ENCODE results near the gene NECAB3.
"Not testable (repeated sequence)": the region's sequence is repeated elsewhere in the genome, so short reads cannot be mapped to it uniquely, and the experiment has no call there.

NECAB3 gene

DNA sequence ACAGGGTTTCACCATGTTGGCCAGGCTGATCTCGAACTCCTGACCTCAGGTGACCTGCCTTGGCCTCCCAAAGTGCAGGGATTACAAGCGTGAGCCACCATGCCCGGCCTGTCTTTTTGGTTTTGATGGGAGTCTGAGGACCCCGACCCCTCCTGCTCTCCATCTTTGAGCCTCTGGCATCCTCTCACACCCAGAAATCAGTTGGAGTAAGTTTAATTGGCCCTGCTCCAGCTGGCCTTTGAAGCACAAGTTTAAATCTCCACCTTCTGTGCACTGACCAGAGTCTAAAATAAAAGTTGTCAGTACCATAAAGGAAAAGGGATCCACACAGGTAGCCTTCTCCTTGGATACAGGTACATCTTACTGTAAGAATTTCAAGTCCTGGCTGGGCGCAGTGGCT, 28.0 kb downstream of the NECAB3 start:
- no peak for DNase-seq (ENCODE audit: low read depth, low spot score)
- Histone ChIP-seq H3K36me3 (ENCODE audit: insufficient read depth, insufficient read length, low read length) (peaks cover 17% of the 10 kb centered on the region), H3K9me3 (ENCODE audit: insufficient read depth, low read length) (no peaks in the 10 kb centered on the region), H3K4me1 (ENCODE audit: insufficient read depth, insufficient read length) (peaks cover 4% of the 10 kb centered on the region), H3K27me3 (ENCODE audit: insufficient read depth, insufficient read length) (no peaks in the 10 kb centered on the region), H3K4me3 (ENCODE audit: insufficient read length, low read depth) (no peak overlapping the region), H3K9ac (ENCODE audit: insufficient read length, low read depth) (no peak overlapping the region)
- TF ChIP-seq YY1 (IDR thresholded peaks at IDR 0.05; ENCODE audit: insufficient read depth, insufficient read length) (no peak), ZNF274 (IDR thresholded peaks at IDR 0.05; ENCODE audit: low read depth, low read length) (no peak), SUZ12 (IDR thresholded peaks at IDR 0.05; ENCODE audit: extremely low read depth, insufficient read depth, insufficient read length) (no peak)

DNA sequence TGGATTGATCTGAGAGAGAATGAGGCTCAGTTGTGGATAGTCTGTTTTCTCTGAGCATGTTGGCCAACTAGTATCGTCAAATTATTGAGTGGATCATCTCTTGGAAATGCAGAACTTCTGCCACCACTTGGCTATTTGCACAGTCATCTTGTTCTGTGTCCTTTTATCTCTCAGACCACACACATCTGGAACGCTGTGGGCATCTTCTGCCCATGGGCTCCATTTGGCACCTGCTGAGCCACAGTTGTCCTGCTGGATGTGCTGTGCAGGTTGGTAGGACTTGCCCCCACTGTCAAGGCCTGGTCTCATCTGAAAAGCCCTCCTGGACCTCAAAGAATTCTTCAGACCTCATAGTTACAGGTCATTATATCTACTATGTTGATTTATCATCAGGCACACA, 28.8 kb downstream of the NECAB3 start:
- peaks cover 19% of the 10 kb centered on the region for H3K36me3 ChIP-seq (ENCODE audit: insufficient read depth, insufficient read length, low read length)
- no peaks in the 10 kb centered on the region for H3K27me3 ChIP-seq (ENCODE audit: insufficient read depth, insufficient read length)
- H3K9ac ChIP-seq (ENCODE audit: insufficient read length, low read depth): no peak overlapping the region
- peaks cover 4% of the 10 kb centered on the region for H3K4me1 ChIP-seq (ENCODE audit: insufficient read depth, insufficient read length)
- H3K9me3 ChIP-seq (ENCODE audit: insufficient read depth, low read length): no peaks in the 10 kb centered on the region
- DNase-seq (ENCODE audit: low read depth, low spot score): no peak
- H3K4me3 ChIP-seq (ENCODE audit: insufficient read length, low read depth): no peak overlapping the region
- TF ChIP-seq YY1 (IDR thresholded peaks at IDR 0.05; ENCODE audit: insufficient read depth, insufficient read length): no peak
- no peak for TF ChIP-seq ZNF274 (IDR thresholded peaks at IDR 0.05; ENCODE audit: low read depth, low read length)
- no peak for TF ChIP-seq SUZ12 (IDR thresholded peaks at IDR 0.05; ENCODE audit: extremely low read depth, insufficient read depth, insufficient read length)

DNA sequence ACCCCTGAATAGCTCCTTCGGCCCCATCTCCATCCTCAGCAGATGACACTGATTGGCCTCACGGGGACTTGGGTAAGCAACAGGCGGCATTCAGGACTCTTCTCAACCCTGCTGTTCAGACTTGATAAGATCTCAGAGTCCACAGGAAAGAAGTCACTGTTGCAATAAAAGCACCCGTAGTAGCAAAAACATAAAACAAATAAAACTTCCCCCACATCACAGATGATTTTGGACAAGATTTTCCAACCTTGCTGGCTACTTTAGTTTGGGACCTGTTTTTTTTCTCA, 29.2 kb downstream of the NECAB3 start:
- Histone ChIP-seq H3K4me3 (ENCODE audit: insufficient read length, low read depth) (no peak overlapping the region), H3K27me3 (ENCODE audit: insufficient read depth, insufficient read length) (no peaks in the 10 kb centered on the region), H3K9ac (ENCODE audit: insufficient read length, low read depth) (no peak overlapping the region), H3K9me3 (ENCODE audit: insufficient read depth, low read length) (no peaks in the 10 kb centered on the region), H3K4me1 (ENCODE audit: insufficient read depth, insufficient read length) (peaks cover 4% of the 10 kb centered on the region), H3K36me3 (ENCODE audit: insufficient read depth, insufficient read length, low read length) (peaks cover 19% of the 10 kb centered on the region)
- TF ChIP-seq SUZ12 (IDR thresholded peaks at IDR 0.05; ENCODE audit: extremely low read depth, insufficient read depth, insufficient read length): no peak
- no peak for TF ChIP-seq YY1 (IDR thresholded peaks at IDR 0.05; ENCODE audit: insufficient read depth, insufficient read length)
- no peak for TF ChIP-seq ZNF274 (IDR thresholded peaks at IDR 0.05; ENCODE audit: low read depth, low read length)
- DNase-seq (ENCODE audit: low read depth, low spot score): no peak

- no peaks in the 10 kb centered on the region for H3K9me3 ChIP-seq (ENCODE audit: insufficient read depth, low read length)
- H3K4me3 ChIP-seq (ENCODE audit: insufficient read length, low read depth): no peak overlapping the region
- H3K36me3 ChIP-seq (ENCODE audit: insufficient read depth, insufficient read length, low read length): peaks cover 19% of the 10 kb centered on the region
- no peak overlapping the region for H3K9ac ChIP-seq (ENCODE audit: insufficient read length, low read depth)
- no peak for DNase-seq (ENCODE audit: low read depth, low spot score)
- TF ChIP-seq YY1 (IDR thresholded peaks at IDR 0.05; ENCODE audit: insufficient read depth, insufficient read length) (no peak), ZNF274 (IDR thresholded peaks at IDR 0.05; ENCODE audit: low read depth, low read length) (no peak), SUZ12 (IDR thresholded peaks at IDR 0.05; ENCODE audit: extremely low read depth, insufficient read depth, insufficient read length) (no peak)
- H3K27me3 ChIP-seq (ENCODE audit: insufficient read depth, insufficient read length): no peaks in the 10 kb centered on the region
- H3K4me1 ChIP-seq (ENCODE audit: insufficient read depth, insufficient read length): peaks cover 4% of the 10 kb centered on the region
These were observed 29.7 kb downstream of the NECAB3 start for GRCh38 chr20:33644313-33645071.

DNA sequence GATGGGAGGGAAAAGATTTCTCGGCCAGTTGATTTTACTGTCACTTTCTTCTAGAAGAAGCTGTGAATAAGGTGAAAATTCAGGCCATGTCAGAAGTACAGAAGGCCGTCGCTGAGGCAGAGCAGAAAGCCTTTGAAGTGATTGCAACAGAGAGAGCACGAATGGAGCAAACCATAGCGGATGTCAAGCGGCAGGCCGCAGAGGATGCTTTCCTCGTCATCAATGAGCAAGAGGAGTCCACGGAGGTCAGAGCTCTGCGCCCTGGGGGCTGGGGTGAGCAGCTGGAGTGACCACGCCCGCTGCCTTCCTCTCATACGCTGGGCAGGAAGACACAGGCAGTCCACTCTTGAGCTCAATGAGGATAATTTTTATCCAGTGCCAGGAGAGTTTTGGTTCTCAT, 33.9 kb downstream of the NECAB3 start:
- TF ChIP-seq ZNF274 (IDR thresholded peaks at IDR 0.05; ENCODE audit: low read depth, low read length) (no peak), SUZ12 (IDR thresholded peaks at IDR 0.05; ENCODE audit: extremely low read depth, insufficient read depth, insufficient read length) (no peak), YY1 (IDR thresholded peaks at IDR 0.05; ENCODE audit: insufficient read depth, insufficient read length) (no peak)
- peaks cover 26% of the 10 kb centered on the region for H3K36me3 ChIP-seq (ENCODE audit: insufficient read depth, insufficient read length, low read length)
- no peaks in the 10 kb centered on the region for H3K9me3 ChIP-seq (ENCODE audit: insufficient read depth, low read length)
- H3K9ac ChIP-seq (ENCODE audit: insufficient read length, low read depth): no peak overlapping the region
- no peak for DNase-seq (ENCODE audit: low read depth, low spot score)
- no peak overlapping the region for H3K4me3 ChIP-seq (ENCODE audit: insufficient read length, low read depth)
- H3K4me1 ChIP-seq (ENCODE audit: insufficient read depth, insufficient read length): no peaks in the 10 kb centered on the region
- H3K27me3 ChIP-seq (ENCODE audit: insufficient read depth, insufficient read length): no peaks in the 10 kb centered on the region

GRCh38 chr20:33636776-33637175, 37.5 kb downstream of the NECAB3 start:
- H3K9ac ChIP-seq (ENCODE audit: insufficient read length, low read depth): no peak overlapping the region
- DNase-seq (ENCODE audit: low read depth, low spot score): no peak
- peaks cover 15% of the 10 kb centered on the region for H3K36me3 ChIP-seq (ENCODE audit: insufficient read depth, insufficient read length, low read length)
- no peaks in the 10 kb centered on the region for H3K4me1 ChIP-seq (ENCODE audit: insufficient read depth, insufficient read length)
- no peaks in the 10 kb centered on the region for H3K27me3 ChIP-seq (ENCODE audit: insufficient read depth, insufficient read length)
- no peak overlapping the region for H3K4me3 ChIP-seq (ENCODE audit: insufficient read length, low read depth)
- no peaks in the 10 kb centered on the region for H3K9me3 ChIP-seq (ENCODE audit: insufficient read depth, low read length)
- TF ChIP-seq YY1 (IDR thresholded peaks at IDR 0.05; ENCODE audit: insufficient read depth, insufficient read length): no peak

- no peak for DNase-seq (ENCODE audit: low read depth, low spot score)
- Histone ChIP-seq H3K4me3 (ENCODE audit: insufficient read length, low read depth) (no peak overlapping the region), H3K9ac (ENCODE audit: insufficient read length, low read depth) (no peak overlapping the region), H3K36me3 (ENCODE audit: insufficient read depth, insufficient read length, low read length) (peaks cover 17% of the 10 kb centered on the region), H3K4me1 (ENCODE audit: insufficient read depth, insufficient read length) (no peaks in the 10 kb centered on the region), H3K27me3 (ENCODE audit: insufficient read depth, insufficient read length) (no peaks in the 10 kb centered on the region), H3K9me3 (ENCODE audit: insufficient read depth, low read length) (no peaks in the 10 kb centered on the region)
- TF ChIP-seq ZNF274 (IDR thresholded peaks at IDR 0.05; ENCODE audit: low read depth, low read length): no peak
- no peak for TF ChIP-seq YY1 (IDR thresholded peaks at IDR 0.05; ENCODE audit: insufficient read depth, insufficient read length)
- no peak for TF ChIP-seq SUZ12 (IDR thresholded peaks at IDR 0.05; ENCODE audit: extremely low read depth, insufficient read depth, insufficient read length)
These were observed 38.9 kb downstream of the NECAB3 start for GRCh38 chr20:33635341-33635740.

DNA sequence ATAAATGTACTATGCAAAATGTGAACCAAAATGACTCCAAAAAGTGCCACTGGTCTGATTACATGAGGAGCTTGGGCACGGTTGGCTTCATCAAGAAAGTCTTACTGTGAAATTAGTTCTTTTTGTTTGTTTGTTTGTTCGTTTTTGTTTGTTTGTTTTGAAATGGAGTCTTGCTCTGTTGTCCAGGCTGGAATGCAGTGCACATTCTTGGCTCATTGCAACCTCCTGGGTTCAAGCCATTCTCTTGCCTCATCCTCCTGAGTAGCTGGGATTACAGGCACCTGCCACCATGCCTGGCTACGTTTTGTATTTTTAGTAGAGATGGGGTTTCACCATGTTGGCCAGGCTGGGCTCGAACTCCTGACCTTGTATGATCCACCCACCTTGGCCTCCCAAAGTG, 42.3 kb downstream of the NECAB3 start:
- not testable (repeated sequence) for H3K9me3 ChIP-seq (ENCODE audit: insufficient read depth, low read length); H3K27me3 ChIP-seq (ENCODE audit: insufficient read depth, insufficient read length); H3K4me3 ChIP-seq (ENCODE audit: insufficient read length, low read depth); H3K4me1 ChIP-seq (ENCODE audit: insufficient read depth, insufficient read length); DNase-seq (ENCODE audit: low read depth, low spot score); H3K9ac ChIP-seq (ENCODE audit: insufficient read length, low read depth)
- peaks cover 19% of the 10 kb centered on the region for H3K36me3 ChIP-seq (ENCODE audit: insufficient read depth, insufficient read length, low read length)
